Large intestine (tissue), 3 donors: ENCODE data around the gene LY6G6C. TPM values are rescaled to one million over a fixed set of nuclear protein-coding genes. Genes with fewer than 3 reads are reported as not detected.
A peak's percentile ranks its signal among the peaks of the same experiment; 100 is the strongest.
"Not testable (repeated sequence)": the region's sequence is repeated elsewhere in the genome, so short reads cannot be mapped to it uniquely, and the experiment has no call there.

Experiments used
- DNase-seq, 2 donors: peaks; one replicate each; pipeline versions ENCODE4 v3.0.0 to v3.0.0-alpha.2; 2013
- H3K27ac ChIP-seq: one replicate; pipeline ENCODE4 v1.5.1; 2013; ENCODE audit warnings: low read length
- H3K27me3 ChIP-seq: 2 replicates; pipeline ENCODE4 v1.6.1; 2013; ENCODE audit warnings: low read length; ENCODE audit not compliant: control insufficient read depth, insufficient read depth
- H3K36me3 ChIP-seq: 2 replicates; pipeline ENCODE4 v1.6.1; 2013; ENCODE audit warnings: low read length; ENCODE audit not compliant: control insufficient read depth, insufficient read depth
- H3K4me1 ChIP-seq: one replicate; pipeline ENCODE4 v1.6.1; 2013; ENCODE audit warnings: low read length; ENCODE audit not compliant: control insufficient read depth, insufficient read depth
- H3K4me3 ChIP-seq: one replicate; pipeline ENCODE4 v1.5.1; 2013; ENCODE audit warnings: low read length
- H3K9me3 ChIP-seq: one replicate; pipeline ENCODE4 v1.6.1; 2013; ENCODE audit warnings: mild to moderate bottlenecking, low read depth, low read length, moderate library complexity; ENCODE audit not compliant: control insufficient read depth
- WGBS: methylation state at CpG from one replicate; pipeline ENCODE4 v1.1.5; 2013; ENCODE audit warnings: low lambda C conversion rate; ENCODE audit not compliant: insufficient coverage; 5-methylcytosine and 5-hydroxymethylcytosine counted together
- polyA plus RNA-seq: library from polyadenylated mRNA; unstranded; fragments of 120-200 nt; gene quantifications from one replicate; pipeline ENCODE4 v1.2.1, GENCODE V29; 2013

LY6G6C gene
- polyA plus RNA-seq, 1 donor = 0.25 TPM

GRCh38 chr6:31713991-31714684, 7.4 kb downstream of the LY6G6C start:
- H3K9me3 ChIP-seq = no peaks in the 10 kb centered on the region
- H3K4me1 ChIP-seq = peaks cover 26% of the 10 kb centered on the region
- H3K27ac ChIP-seq = peak overlapping the region; percentile 53

GRCh38 chr6:31713465-31713864, 8.1 kb downstream of the LY6G6C start:
- H3K36me3 ChIP-seq = no peaks in the 10 kb centered on the region
- H3K9me3 ChIP-seq = no peaks in the 10 kb centered on the region
- H3K27me3 ChIP-seq = no peaks in the 10 kb centered on the region
- peaks cover 19% of the 10 kb centered on the region for H3K4me1 ChIP-seq
- H3K27ac ChIP-seq = peak overlapping the region; percentile 53
- WGBS = no CpG with 5 or more reads among the region's 4 CpGs
- no peak for DNase-seq
- H3K4me3 ChIP-seq = no peak overlapping the region

More at GRCh38 chr6:31713991-31714684, 7.4 kb downstream of the LY6G6C start:
- peak; percentile 48 to 66 for DNase-seq
- WGBS = 0% methylated on average over 1 of the region's 5 CpGs
- H3K4me3 ChIP-seq = no peak overlapping the region
- no peaks in the 10 kb centered on the region for H3K27me3 ChIP-seq
- H3K36me3 ChIP-seq = no peaks in the 10 kb centered on the region

GRCh38 chr6:31712296-31712695, 9.2 kb downstream of the LY6G6C start:
- H3K9me3 ChIP-seq = no peaks in the 10 kb centered on the region
- H3K27ac ChIP-seq = no peak overlapping the region
- no peak overlapping the region for H3K4me3 ChIP-seq
- H3K27me3 ChIP-seq = no peaks in the 10 kb centered on the region
- peaks cover 19% of the 10 kb centered on the region for H3K4me1 ChIP-seq
- WGBS = no CpG with 5 or more reads among the region's 8 CpGs
- H3K36me3 ChIP-seq = no peaks in the 10 kb centered on the region
- no peak for DNase-seq

DNA sequence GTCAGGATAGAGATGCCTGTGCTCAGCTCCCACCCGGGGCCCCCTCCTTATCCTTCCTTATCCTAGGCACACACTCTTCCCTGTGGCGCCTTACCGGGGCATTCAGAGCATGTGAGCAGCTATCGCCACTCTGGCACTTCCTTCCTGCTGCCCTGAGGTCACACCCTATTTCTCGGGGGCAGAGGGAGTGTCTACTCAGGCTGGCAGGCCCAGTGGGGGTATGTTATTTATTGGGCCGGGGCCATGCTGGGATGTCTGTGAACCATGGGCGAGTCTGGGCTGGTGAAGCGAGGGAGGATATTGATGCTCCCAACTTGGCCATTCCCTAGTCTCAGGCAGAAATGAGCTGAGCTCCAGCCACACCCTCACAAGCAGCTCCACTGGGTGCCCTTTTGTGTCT, 10.3 kb downstream of the LY6G6C start:
- H3K27ac ChIP-seq = no peak overlapping the region
- no peak overlapping the region for H3K4me3 ChIP-seq
- no CpG with 5 or more reads among the region's 8 CpGs for WGBS
- no peaks in the 10 kb centered on the region for H3K9me3 ChIP-seq
- no peaks in the 10 kb centered on the region for H3K36me3 ChIP-seq
- no peaks in the 10 kb centered on the region for H3K27me3 ChIP-seq
- H3K4me1 ChIP-seq = peaks cover 19% of the 10 kb centered on the region
- peak in 1 of 2 donors; percentile 49 for DNase-seq

GRCh38 chr6:31710523-31711219, 10.9 kb downstream of the LY6G6C start:
- WGBS = 50% methylated on average over 1 of the region's 5 CpGs
- Histone ChIP-seq H3K27me3 (no peaks in the 10 kb centered on the region), H3K4me1 (peaks cover 19% of the 10 kb centered on the region), H3K4me3 (no peak overlapping the region), H3K36me3 (no peaks in the 10 kb centered on the region), H3K27ac (no peak overlapping the region), H3K9me3 (no peaks in the 10 kb centered on the region)
- DNase-seq = peak in 1 of 2 donors; percentile 21

DNA sequence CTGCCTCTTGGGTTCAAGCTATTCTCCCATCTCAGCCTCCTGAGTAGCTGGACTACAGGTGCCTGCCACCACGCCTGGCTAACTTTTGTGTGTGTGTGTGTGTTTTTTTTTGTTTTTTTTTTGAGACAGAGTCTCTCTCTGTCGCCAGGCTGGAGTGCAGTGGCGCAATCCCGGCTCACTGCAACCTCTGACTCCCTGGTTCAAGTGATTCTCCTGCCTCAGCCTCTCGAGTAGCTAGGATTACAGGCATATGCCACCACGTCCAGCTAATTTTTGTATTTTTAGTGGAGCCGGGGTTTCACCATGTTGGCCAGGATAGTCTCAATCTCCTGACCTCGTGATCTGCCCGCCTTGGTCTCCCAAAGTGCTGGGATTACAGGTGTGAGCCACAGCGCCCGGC, 12.4 kb downstream of the LY6G6C start:
- not testable (repeated sequence) for H3K9me3 ChIP-seq, H3K36me3 ChIP-seq, DNase-seq, H3K4me3 ChIP-seq, H3K27ac ChIP-seq, H3K27me3 ChIP-seq
- H3K4me1 ChIP-seq = peaks cover 11% of the 10 kb centered on the region
- WGBS = no CpG with 5 or more reads among the region's 11 CpGs

DNA sequence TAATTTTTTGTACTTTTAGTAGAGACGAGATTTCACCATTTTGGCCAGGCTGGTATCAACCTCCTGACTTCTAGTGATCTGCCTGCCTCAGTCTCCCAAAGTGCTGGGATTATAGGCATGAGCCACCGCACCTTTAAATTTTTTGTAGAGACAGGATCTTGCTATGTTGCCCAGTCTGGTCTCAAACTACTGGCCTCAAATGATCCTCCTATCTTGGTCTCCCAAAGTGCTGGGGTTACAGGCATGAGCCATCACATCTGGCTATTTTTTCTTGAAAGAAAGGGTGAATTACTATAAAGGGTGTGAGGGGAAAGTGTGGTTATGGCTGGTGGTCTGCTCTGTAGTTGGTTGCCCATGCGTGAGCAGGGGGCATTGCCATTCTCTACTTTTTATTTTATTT, 13.3 kb downstream of the LY6G6C start:
- DNase-seq = no peak
- WGBS = 100% methylated on average over 1 of the region's 3 CpGs
- H3K27ac ChIP-seq = no peak overlapping the region
- no peak overlapping the region for H3K4me3 ChIP-seq
- H3K9me3 ChIP-seq = no peaks in the 10 kb centered on the region
- H3K27me3 ChIP-seq = no peaks in the 10 kb centered on the region
- H3K36me3 ChIP-seq = no peaks in the 10 kb centered on the region
- peaks cover 2% of the 10 kb centered on the region for H3K4me1 ChIP-seq

DNA sequence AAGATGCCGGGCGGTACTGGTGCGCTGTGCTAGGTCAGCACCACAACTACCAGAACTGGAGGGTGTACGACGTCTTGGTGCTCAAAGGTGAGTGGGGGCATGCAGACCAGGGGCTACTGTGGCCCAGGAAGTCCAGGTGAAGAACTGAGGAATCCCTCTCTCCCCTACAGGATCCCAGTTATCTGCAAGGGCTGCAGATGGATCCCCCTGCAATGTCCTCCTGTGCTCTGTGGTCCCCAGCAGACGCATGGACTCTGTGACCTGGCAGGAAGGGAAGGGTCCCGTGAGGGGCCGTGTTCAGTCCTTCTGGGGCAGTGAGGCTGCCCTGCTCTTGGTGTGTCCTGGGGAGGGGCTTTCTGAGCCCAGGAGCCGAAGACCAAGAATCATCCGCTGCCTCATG, 13.8 kb downstream of the LY6G6C start:
- no CpG with 5 or more reads among the region's 10 CpGs for WGBS
- Histone ChIP-seq H3K27ac (no peak overlapping the region), H3K4me1 (no peaks in the 10 kb centered on the region), H3K27me3 (no peaks in the 10 kb centered on the region), H3K36me3 (no peaks in the 10 kb centered on the region), H3K9me3 (no peaks in the 10 kb centered on the region), H3K4me3 (no peak overlapping the region)
- DNase-seq = no peak

GRCh38 chr6:31706599-31706998, 14.9 kb downstream of the LY6G6C start, which contains the start of gene LY6G6F:
TSS of gene LY6G6F (plus strand) at chr6:31706866. CDS start at chr6:31706907, 41 bp downstream.
- no CpG with 5 or more reads among the region's 3 CpGs for WGBS
- no peaks in the 10 kb centered on the region for H3K27me3 ChIP-seq
- no peak within 1 kb of the TSS for H3K4me3 ChIP-seq
- H3K36me3 ChIP-seq = no peaks in the 10 kb centered on the region
- no peaks in the 10 kb centered on the region for H3K9me3 ChIP-seq
- DNase-seq = no peak
- peaks cover 6% of the 10 kb centered on the region for H3K4me1 ChIP-seq
- no peak within 1 kb of the TSS for H3K27ac ChIP-seq

GRCh38 chr6:31705931-31706330, 15.6 kb downstream of the LY6G6C start:
- Histone ChIP-seq H3K4me1 (peaks cover 12% of the 10 kb centered on the region), H3K27me3 (no peaks in the 10 kb centered on the region), H3K36me3 (no peaks in the 10 kb centered on the region), H3K27ac (no peak overlapping the region), H3K9me3 (no peaks in the 10 kb centered on the region), H3K4me3 (no peak overlapping the region)
- no peak for DNase-seq
- no CpG with 5 or more reads among the region's 6 CpGs for WGBS
